CD4-positive, alpha-beta T cell treated with Interleukin-4 for 4 hours (primary cell): ENCODE data around the gene NTN1.
"Not testable (repeated sequence)": the region's sequence is repeated elsewhere in the genome, so short reads cannot be mapped to it uniquely, and the experiment has no call there.

Source experiments
- DNase-seq: peaks from one replicate; pipeline ENCODE4 v3.0.0-alpha.2; 2020

The NTN1 gene

GRCh38 chr17:9125722-9126121, 104.4 kb downstream of the NTN1 start:
- no peak for DNase-seq

GRCh38 chr17:9127340-9127739, 106.0 kb downstream of the NTN1 start:
- no peak for DNase-seq

GRCh38 chr17:9131371-9131770, 110.1 kb downstream of the NTN1 start:
- DNase-seq: no peak

GRCh38 chr17:9132291-9132690, 111.0 kb downstream of the NTN1 start:
- no peak for DNase-seq

GRCh38 chr17:9132944-9133610, 111.8 kb downstream of the NTN1 start:
- no peak for DNase-seq

- DNase-seq: no peak
Observed at GRCh38 chr17:9138161-9138717, 116.9 kb downstream of the NTN1 start.

- no peak for DNase-seq
Observed at GRCh38 chr17:9139695-9140094, 118.4 kb downstream of the NTN1 start.

GRCh38 chr17:9140550-9141424, 119.5 kb downstream of the NTN1 start:
- DNase-seq: no peak

GRCh38 chr17:9141425-9141753, 120.1 kb downstream of the NTN1 start:
- DNase-seq: no peak

- no peak for DNase-seq
Observed at GRCh38 chr17:9142772-9143494, 121.6 kb downstream of the NTN1 start.

- DNase-seq: no peak
Observed at GRCh38 chr17:9144502-9145249, 123.4 kb downstream of the NTN1 start.

- no peak for DNase-seq
Observed at GRCh38 chr17:9146064-9146463, 124.8 kb downstream of the NTN1 start.

GRCh38 chr17:9148905-9149525, 127.7 kb downstream of the NTN1 start:
- no peak for DNase-seq

GRCh38 chr17:9150446-9151090, 129.3 kb downstream of the NTN1 start:
- DNase-seq: no peak

GRCh38 chr17:9151091-9151490, 129.8 kb downstream of the NTN1 start:
- DNase-seq: no peak

GRCh38 chr17:9151740-9152139, 130.4 kb downstream of the NTN1 start:
- DNase-seq: not testable (repeated sequence)

GRCh38 chr17:9158544-9159452, 137.5 kb downstream of the NTN1 start:
- no peak for DNase-seq

- DNase-seq: no peak
Observed at GRCh38 chr17:9162275-9162985, 141.1 kb downstream of the NTN1 start.

GRCh38 chr17:9166788-9167187, 145.5 kb downstream of the NTN1 start:
- DNase-seq: no peak

- DNase-seq: no peak
Observed at GRCh38 chr17:9167379-9167778, 146.1 kb downstream of the NTN1 start.
